C4-2B (cell line): ENCODE results near the gene CYP27C1.

Experiments used
- ZFX ChIP-seq: fragments of 450-650 bp; IDR thresholded peaks from 2 replicates; pipeline ENCODE4 v1.6.1; 2017
- TF ChIP-seq, protein P1 (sequence below): fragments of 450-650 bp; conservative IDR thresholded peaks from 2 replicates; pipeline ENCODE4 v1.5.1; 2017; ENCODE audit warnings: mild to moderate bottlenecking

GRCh38 chr2:127220768-127221527, 849 bp upstream of the CYP27C1 start:
- TF ChIP-seq, protein P1, sequence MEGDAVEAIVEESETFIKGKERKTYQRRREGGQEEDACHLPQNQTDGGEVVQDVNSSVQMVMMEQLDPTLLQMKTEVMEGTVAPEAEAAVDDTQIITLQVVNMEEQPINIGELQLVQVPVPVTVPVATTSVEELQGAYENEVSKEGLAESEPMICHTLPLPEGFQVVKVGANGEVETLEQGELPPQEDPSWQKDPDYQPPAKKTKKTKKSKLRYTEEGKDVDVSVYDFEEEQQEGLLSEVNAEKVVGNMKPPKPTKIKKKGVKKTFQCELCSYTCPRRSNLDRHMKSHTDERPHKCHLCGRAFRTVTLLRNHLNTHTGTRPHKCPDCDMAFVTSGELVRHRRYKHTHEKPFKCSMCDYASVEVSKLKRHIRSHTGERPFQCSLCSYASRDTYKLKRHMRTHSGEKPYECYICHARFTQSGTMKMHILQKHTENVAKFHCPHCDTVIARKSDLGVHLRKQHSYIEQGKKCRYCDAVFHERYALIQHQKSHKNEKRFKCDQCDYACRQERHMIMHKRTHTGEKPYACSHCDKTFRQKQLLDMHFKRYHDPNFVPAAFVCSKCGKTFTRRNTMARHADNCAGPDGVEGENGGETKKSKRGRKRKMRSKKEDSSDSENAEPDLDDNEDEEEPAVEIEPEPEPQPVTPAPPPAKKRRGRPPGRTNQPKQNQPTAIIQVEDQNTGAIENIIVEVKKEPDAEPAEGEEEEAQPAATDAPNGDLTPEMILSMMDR: no peak
- no peak for TF ChIP-seq ZFX
